ENCODE measurements around the gene MOK.

Gene MOK

DNA sequence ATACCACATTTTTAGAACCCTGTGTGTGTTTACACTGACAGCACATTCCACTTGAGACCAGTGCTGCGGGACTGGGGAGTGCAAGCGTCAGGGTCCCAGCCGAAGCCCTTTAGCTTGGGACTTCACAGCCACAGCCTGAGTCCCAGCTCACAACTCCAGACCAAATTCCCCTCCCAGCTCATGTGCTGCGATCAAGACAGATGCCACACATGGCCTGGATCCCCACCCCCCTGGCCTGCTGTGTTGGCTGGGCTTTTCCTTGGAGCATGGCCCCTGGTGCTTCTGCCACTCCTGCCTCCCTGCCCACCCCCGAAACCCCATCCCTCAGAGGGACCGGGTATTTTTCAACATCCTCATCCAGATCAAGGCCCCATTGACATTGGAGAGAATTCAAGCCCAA, 101.6 kb downstream of the MOK start:
- DNase-seq (ENCODE audit: low spot score), result no peak

- DNase-seq (ENCODE audit: low spot score), result no peak
Observed at GRCh38 chr14:102202944-102203343, 102.0 kb downstream of the MOK start.

GRCh38 chr14:102201776-102202175, 103.2 kb downstream of the MOK start:
- no peak for DNase-seq (ENCODE audit: low spot score)

DNA sequence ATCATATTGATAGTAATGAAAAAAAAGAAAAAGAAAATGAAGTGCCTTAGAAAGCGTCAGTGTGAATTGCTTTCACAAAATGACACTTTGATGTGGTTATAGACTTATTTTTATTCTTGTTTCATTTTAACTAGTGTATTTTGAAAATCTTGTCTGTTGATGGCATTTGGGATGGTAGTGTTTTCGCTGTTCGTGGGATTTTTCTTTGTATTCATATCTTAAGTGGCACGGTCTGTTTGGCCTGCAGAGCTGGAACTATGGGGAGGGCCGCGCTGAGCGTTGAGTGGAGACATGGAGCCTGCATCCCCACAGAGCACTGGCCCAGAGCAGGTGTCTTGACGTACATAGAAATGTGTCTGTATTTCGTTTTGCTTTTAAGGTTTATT, 103.6 kb downstream of the MOK start:
- DNase-seq (ENCODE audit: low spot score), result no peak

GRCh38 chr14:102200690-102201352, 104.1 kb downstream of the MOK start:
- DNase-seq (ENCODE audit: low spot score), result no peak

- no peak for DNase-seq (ENCODE audit: low spot score)
Observed at GRCh38 chr14:102197317-102197853, 107.6 kb downstream of the MOK start.

- no peak for DNase-seq (ENCODE audit: low spot score)
Observed at GRCh38 chr14:102196902-102197230, 108.1 kb downstream of the MOK start.

GRCh38 chr14:102196039-102196901, 108.7 kb downstream of the MOK start:
- DNase-seq (ENCODE audit: low spot score), result no peak

GRCh38 chr14:102195446-102195845, 109.5 kb downstream of the MOK start:
- no peak for DNase-seq (ENCODE audit: low spot score)

DNA sequence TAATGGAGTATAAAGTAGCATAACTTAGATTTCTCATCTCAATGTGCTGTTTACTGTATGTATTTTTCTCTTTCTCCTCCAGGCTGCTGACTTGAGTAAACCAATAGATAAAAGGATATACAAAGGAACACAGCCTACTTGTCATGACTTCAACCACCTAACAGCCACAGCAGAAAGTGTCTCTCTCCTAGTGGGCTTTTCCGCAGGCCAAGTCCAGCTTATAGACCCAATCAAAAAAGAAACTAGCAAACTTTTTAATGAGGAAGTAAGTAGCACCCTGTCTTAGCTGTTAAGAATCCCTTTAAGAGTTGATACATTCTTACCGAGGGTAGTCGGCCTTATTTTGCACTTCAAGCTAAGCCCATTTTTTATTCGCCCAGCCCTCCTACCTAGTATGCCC, 110.1 kb downstream of the MOK start:
- DNase-seq (ENCODE audit: low spot score), result no peak

- no peak for DNase-seq (ENCODE audit: low spot score)
Observed at GRCh38 chr14:102192840-102193502, 112.0 kb downstream of the MOK start.

DNA sequence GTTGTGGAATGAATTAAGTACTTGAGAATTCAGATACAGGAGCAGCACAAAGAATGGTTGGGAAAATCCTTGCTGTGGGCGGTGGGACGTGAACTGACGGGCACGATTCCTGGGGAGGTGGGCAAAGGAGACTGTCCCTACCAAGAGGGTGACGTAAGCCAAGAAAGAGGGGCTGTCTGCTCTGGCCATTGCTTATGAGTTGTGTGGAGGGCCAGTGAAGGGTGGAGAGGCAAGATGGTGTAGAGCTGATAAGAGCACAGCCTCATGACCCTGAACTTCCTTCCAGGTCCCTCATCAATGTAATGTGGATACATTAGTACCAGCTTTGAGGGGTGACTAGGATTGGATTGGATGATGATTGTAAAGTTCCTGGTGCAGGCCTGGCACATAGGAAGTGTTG, 115.1 kb downstream of the MOK start:
- no peak for DNase-seq (ENCODE audit: low spot score)

- no peak for DNase-seq (ENCODE audit: low spot score)
Observed at GRCh38 chr14:102188187-102188586, 116.8 kb downstream of the MOK start.

- DNase-seq (ENCODE audit: low spot score), result no peak
Observed at GRCh38 chr14:102187568-102188001, 117.4 kb downstream of the MOK start.

- no peak for DNase-seq (ENCODE audit: low spot score)
Observed at GRCh38 chr14:102187044-102187443, 117.9 kb downstream of the MOK start.

- no peak for DNase-seq (ENCODE audit: low spot score)
Observed at GRCh38 chr14:102185360-102185759, 119.6 kb downstream of the MOK start.

DNA sequence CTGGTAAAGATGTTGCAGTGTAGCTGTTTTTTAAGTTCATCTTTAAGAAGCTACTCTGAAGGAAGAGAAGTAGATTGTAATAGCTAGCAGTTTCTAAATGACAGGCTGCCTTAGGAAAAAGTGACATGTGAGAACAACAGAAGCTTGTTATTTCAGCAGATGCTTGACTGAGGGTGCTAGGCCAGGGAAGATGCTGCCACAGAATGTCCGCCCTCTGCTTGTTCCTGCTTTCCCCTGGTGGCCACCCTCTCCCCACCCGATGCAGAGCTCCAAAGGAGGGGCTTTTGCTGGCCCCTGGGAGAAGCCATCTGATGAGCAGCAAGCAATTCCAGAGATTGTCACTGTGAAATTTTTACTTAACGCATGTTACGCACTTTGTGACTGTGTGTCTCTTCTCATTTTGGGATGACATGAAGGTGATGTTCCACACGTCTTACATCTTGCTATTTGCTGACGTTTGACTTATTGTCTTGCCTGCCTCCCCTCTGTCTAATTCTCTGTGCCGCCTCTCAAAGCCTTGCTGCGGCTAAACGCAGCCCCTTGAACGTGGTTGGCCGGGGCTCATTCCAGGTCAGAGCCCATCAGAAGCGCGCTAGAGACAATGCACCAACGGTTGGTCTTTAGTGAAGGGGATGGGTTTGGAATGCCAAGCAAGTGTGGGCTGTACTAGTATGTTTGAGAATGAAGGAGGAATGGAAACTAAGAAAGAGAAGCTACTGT, 120.5 kb downstream of the MOK start:
- DNase-seq (ENCODE audit: low spot score), result no peak

GRCh38 chr14:102183886-102184285, 121.1 kb downstream of the MOK start:
- no peak for DNase-seq (ENCODE audit: low spot score)

DNA sequence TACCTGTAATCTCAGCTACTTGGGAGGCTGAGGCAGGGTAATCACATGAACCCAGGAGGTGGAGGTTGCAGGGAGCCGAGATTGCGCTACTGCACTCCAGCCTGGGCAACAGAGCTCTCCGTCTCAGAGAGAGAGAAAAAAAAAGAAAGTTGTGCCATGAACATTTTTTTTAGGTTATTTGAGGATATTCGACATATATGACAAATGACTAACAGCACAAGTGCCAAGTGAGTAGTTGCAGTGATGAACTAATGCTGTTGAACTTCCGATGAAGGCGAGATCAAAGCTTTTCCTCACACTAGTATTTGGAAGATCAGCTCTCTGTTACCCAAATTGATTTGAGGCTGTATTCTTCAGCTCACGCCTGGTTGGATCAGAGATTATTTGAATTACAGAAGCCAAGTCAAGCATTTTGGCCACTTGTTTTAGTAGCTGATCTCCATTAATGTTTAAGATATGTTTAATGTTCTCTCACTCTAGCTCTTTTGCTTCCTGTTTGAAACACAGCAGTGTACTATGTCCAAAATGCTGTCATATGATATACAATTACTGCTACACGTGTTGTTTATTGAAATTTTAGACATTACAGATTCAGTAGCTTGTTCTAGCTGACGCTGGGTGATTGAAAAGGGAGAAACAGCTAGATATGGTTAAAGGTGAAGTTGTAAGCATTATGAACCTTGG, 121.9 kb downstream of the MOK start:
- DNase-seq (ENCODE audit: low spot score), result no peak

DNA sequence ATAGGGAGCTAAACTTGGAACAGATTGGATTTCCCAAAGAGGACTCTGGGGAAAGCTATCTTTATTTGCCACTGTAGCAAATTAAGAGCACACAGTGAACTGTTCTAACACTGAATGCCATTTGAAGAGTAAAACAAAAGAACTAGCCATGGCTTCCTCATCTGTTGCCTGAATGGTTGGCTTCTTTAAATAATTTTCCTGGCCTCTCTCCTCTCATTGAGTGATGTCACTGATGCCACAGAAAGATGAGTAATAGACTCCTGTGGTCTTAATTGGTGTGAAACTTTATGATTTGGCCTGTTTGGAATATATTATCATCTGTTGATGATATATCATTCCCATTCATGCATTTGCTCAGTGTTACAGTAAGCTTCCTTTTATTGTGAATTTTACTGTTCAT, 122.8 kb downstream of the MOK start:
- DNase-seq (ENCODE audit: low spot score), result no peak

GRCh38 chr14:102181187-102181586, 123.8 kb downstream of the MOK start:
- DNase-seq (ENCODE audit: low spot score), result no peak

Data from LoVo (cell line).